ENCODE results near the gene TMCO6. TPM values are rescaled to one million over a fixed set of nuclear protein-coding genes. Genes with fewer than 3 reads are reported as not detected.

Gene TMCO6
- total RNA-seq, 1 donor from 2014 or later, result 17.8 TPM

GRCh38 chr5:140633021-140633471 lies 6.2 kb upstream of the TMCO6 start, which contains the start of gene CD14:
Gene CD14 (minus strand): TSS chr5:140633175. CDS start chr5:140633071, 104 bp downstream.
- Mint-ChIP-seq H3K27ac (no peak within 1 kb of the TSS), H3K27me3 (ENCODE audit: insufficient read depth, low read depth) (peaks cover 7% of the 10 kb centered on the region), H3K4me3 (no peak within 1 kb of the TSS), H3K9me3 (peaks cover 19% of the 10 kb centered on the region), H3K4me1 (no peaks in the 10 kb centered on the region), H3K36me3 (peaks cover 4% of the 10 kb centered on the region)
- no peak for TF ChIP-seq EZH2phosphoT487 (IDR thresholded peaks at IDR 0.05)
- no peak for TF ChIP-seq CTCF (IDR thresholded peaks at IDR 0.05)
- no peak for TF ChIP-seq EZH2 (IDR thresholded peaks at IDR 0.05)
- DNase-seq (ENCODE audit: low spot score), result no peak
- Histone ChIP-seq H3K4me2 (no peak within 1 kb of the TSS), H4K20me1 (ENCODE audit: low read depth) (no peaks in the 10 kb centered on the region), H3K36me3 (no peaks in the 10 kb centered on the region), H3K27ac (no peak within 1 kb of the TSS), H3K27me3 (no peaks in the 10 kb centered on the region), H3K4me1 (no peaks in the 10 kb centered on the region), H2AFZ (replicated peaks) (no peak within 1 kb of the TSS), H3K4me3 (no peak within 1 kb of the TSS), H3F3A (ENCODE audit: low read depth) (no peaks in the 10 kb centered on the region), H3K9me3 (ENCODE audit: low read depth) (no peaks in the 10 kb centered on the region), H3K79me2 (ENCODE audit: low read depth) (no peaks in the 10 kb centered on the region), H3K9ac (no peak within 1 kb of the TSS)

GRCh38 chr5:140633501-140633900 lies 5.8 kb upstream of the TMCO6 start:
- Histone ChIP-seq H3K36me3 (no peaks in the 10 kb centered on the region), H3K4me1 (no peaks in the 10 kb centered on the region), H3K4me2 (no peak overlapping the region), H4K20me1 (ENCODE audit: low read depth) (no peaks in the 10 kb centered on the region), H2AFZ (replicated peaks) (no peak overlapping the region), H3K27ac (no peak overlapping the region), H3K79me2 (ENCODE audit: low read depth) (no peaks in the 10 kb centered on the region), H3K27me3 (no peaks in the 10 kb centered on the region), H3K4me3 (no peak overlapping the region), H3K9ac (no peak overlapping the region), H3K9me3 (ENCODE audit: low read depth) (no peaks in the 10 kb centered on the region), H3F3A (ENCODE audit: low read depth) (no peaks in the 10 kb centered on the region)
- H3K27me3 Mint-ChIP-seq (ENCODE audit: insufficient read depth, low read depth), result peaks cover 7% of the 10 kb centered on the region
- no peak for TF ChIP-seq CTCF (IDR thresholded peaks at IDR 0.05)
- TF ChIP-seq EZH2phosphoT487 (IDR thresholded peaks at IDR 0.05), result no peak
- no peak for TF ChIP-seq EZH2 (IDR thresholded peaks at IDR 0.05)
- no peak overlapping the region for H3K27ac Mint-ChIP-seq
- H3K4me1 Mint-ChIP-seq, result no peaks in the 10 kb centered on the region
- no peak for DNase-seq (ENCODE audit: low spot score)
- H3K36me3 Mint-ChIP-seq, result peaks cover 4% of the 10 kb centered on the region
- no peak overlapping the region for H3K4me3 Mint-ChIP-seq
- peaks cover 15% of the 10 kb centered on the region for H3K9me3 Mint-ChIP-seq

- H3K4me3 ChIP-seq, result no peak overlapping the region
- no peak overlapping the region for H2AFZ ChIP-seq (replicated peaks)
- no peak overlapping the region for H3K4me2 ChIP-seq
- no peak overlapping the region for H3K27ac ChIP-seq
- DNase-seq (ENCODE audit: low spot score), result no peak
- no peak for TF ChIP-seq EZH2 (IDR thresholded peaks at IDR 0.05)
- H3K27me3 ChIP-seq, result no peaks in the 10 kb centered on the region
- H3K9me3 ChIP-seq (ENCODE audit: low read depth), result no peaks in the 10 kb centered on the region
- Mint-ChIP-seq H3K27ac (no peak overlapping the region), H3K9me3 (peaks cover 19% of the 10 kb centered on the region), H3K4me1 (peaks cover 4% of the 10 kb centered on the region), H3K27me3 (ENCODE audit: insufficient read depth, low read depth) (peaks cover 9% of the 10 kb centered on the region), H3K4me3 (no peak overlapping the region), H3K36me3 (peaks cover 8% of the 10 kb centered on the region)
- no peaks in the 10 kb centered on the region for H3K36me3 ChIP-seq
- no peaks in the 10 kb centered on the region for H3K4me1 ChIP-seq
- no peaks in the 10 kb centered on the region for H3K79me2 ChIP-seq (ENCODE audit: low read depth)
- no peaks in the 10 kb centered on the region for H3F3A ChIP-seq (ENCODE audit: low read depth)
- no peak overlapping the region for H3K9ac ChIP-seq
- H4K20me1 ChIP-seq (ENCODE audit: low read depth), result no peaks in the 10 kb centered on the region
These were observed 5.1 kb upstream of the TMCO6 start for GRCh38 chr5:140634103-140634502.

- Histone ChIP-seq H3K9me3 (ENCODE audit: low read depth) (no peaks in the 10 kb centered on the region), H2AFZ (replicated peaks) (no peak overlapping the region), H3K27me3 (no peaks in the 10 kb centered on the region), H4K20me1 (ENCODE audit: low read depth) (no peaks in the 10 kb centered on the region), H3K4me1 (peaks cover under 1% of the 10 kb centered on the region), H3K9ac (no peak overlapping the region), H3K36me3 (no peaks in the 10 kb centered on the region), H3K27ac (no peak overlapping the region), H3K4me2 (no peak overlapping the region), H3K4me3 (no peak overlapping the region), H3K79me2 (ENCODE audit: low read depth) (peaks cover 12% of the 10 kb centered on the region), H3F3A (ENCODE audit: low read depth) (no peaks in the 10 kb centered on the region)
- DNase-seq (ENCODE audit: low spot score), result no peak
- Mint-ChIP-seq H3K27ac (no peak overlapping the region), H3K27me3 (ENCODE audit: insufficient read depth, low read depth) (peaks cover 10% of the 10 kb centered on the region), H3K9me3 (peaks cover 16% of the 10 kb centered on the region), H3K4me1 (peaks cover 9% of the 10 kb centered on the region), H3K4me3 (no peak overlapping the region), H3K36me3 (peaks cover 8% of the 10 kb centered on the region)
- TF ChIP-seq EZH2 (IDR thresholded peaks at IDR 0.05), result no peak
- no peak for TF ChIP-seq EZH2phosphoT487 (IDR thresholded peaks at IDR 0.05)
- TF ChIP-seq CTCF (IDR thresholded peaks at IDR 0.05), result no peak
These were observed 3.7 kb upstream of the TMCO6 start for GRCh38 chr5:140635291-140636257.
